Esophagus muscularis mucosa (tissue), 3 donors: ENCODE measurements around the gene SPARCL1.

Experiments used
- CTCF ChIP-seq, 3 experiments: fragments of 200-600 bp in 2 of 3; fragments of 450-650 bp in 1 of 3; sonication (generic) in 2 of 3; IDR thresholded peaks; one replicate each; pipeline ENCODE4 v1.5.1; 2017 to 2019; ENCODE audit warnings: antibody characterized with exemption in 3 of 3, mild to moderate bottlenecking in 2 of 3, moderate library complexity in 1 of 3
- POLR2AphosphoS5 ChIP-seq, 2 donors: sonication (generic); formaldehyde crosslinking; IDR thresholded peaks; one replicate each; pipeline ENCODE4 v1.6.1; 2017; ENCODE audit warnings: antibody characterized with exemption in 2 of 2

GRCh38 chr4:87512400-87512799 lies 16.8 kb downstream of the SPARCL1 start:
- TF ChIP-seq CTCF (IDR thresholded peaks at IDR 0.05) (no peak), POLR2AphosphoS5 (IDR thresholded peaks at IDR 0.05) (peak in 1 of 2 donors; percentile 25)
